GM12892 (cell line): Measurements from ENCODE around the gene MTSS2.

ENCODE experiments used
- POLR2A ChIP-seq: IDR thresholded peaks from 2 replicates; pipeline ENCODE4 v1.6.1; 2011; ENCODE audit warnings: low read depth, low read length, control low read depth
- POLR2AphosphoS5 ChIP-seq: IDR thresholded peaks from 2 replicates; pipeline ENCODE4 v1.6.1; 2011; ENCODE audit warnings: low read depth, low read length, control low read depth
- TAF1 ChIP-seq: IDR thresholded peaks from 2 replicates; pipeline ENCODE4 v1.6.1; 2011; ENCODE audit warnings: low read depth, mild to moderate bottlenecking, control low read depth, low read length, borderline replicate concordance

DNA sequence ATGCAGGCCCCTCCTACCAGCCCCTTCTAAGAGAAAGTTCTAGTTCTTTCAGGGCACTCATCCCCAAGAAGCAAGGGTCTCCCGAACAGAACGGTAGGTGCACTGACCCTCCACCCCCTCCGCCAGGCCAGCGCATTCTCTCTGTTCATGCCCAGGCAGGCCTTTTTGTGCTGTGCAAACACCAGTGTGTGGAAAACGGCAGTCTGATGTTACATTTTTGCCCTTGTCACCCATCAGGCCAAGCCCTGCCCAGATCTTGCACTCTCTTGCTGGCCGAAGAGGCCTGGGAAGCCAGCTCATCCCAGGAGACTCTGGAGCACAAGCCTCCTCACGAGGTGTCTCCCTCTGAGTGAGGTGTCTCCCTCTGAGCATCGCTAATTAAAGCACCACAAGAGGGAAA lies 16.1 kb upstream of the MTSS2 start:
- TF ChIP-seq POLR2A, result no peak
- no peak for TF ChIP-seq TAF1
- no peak for TF ChIP-seq POLR2AphosphoS5
